GM12875 (cell line): ENCODE data around the gene BMPER.

Source experiments
- H3K4me3 ChIP-seq: one replicate; pipeline ENCODE4 v1.5.1; 2011; ENCODE audit warnings: low read depth, low read length, control low read depth
- TF ChIP-seq, protein P1 (sequence below): IDR thresholded peaks from 2 replicates; pipeline ENCODE4 v1.5.1; 2011; ENCODE audit warnings: low read depth, mild to moderate bottlenecking, control low read depth, inconsistent platforms, low read length, moderate library complexity, borderline replicate concordance; ENCODE audit not compliant: insufficient read depth

BMPER gene

DNA sequence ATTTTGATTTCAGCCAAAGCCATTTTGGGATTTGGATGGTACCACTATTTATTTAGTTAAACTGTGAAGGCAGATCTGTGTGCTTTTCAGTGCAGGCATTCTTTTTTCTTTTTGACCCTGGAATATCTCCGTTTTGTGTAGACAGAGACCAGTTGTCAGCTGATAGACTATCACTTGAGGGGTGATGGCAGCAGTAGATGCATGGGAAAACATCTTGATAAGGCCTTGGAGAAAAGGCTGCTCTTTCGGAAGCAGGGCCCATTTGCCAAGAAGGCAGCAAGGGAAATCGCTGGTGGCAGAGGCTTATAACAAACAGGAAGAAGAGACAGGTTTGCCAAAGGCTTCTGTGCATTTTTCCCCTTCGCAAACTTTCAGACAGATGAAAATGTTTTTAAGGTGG is 2.6 kb upstream of the BMPER start:
- TF ChIP-seq, protein P1, sequence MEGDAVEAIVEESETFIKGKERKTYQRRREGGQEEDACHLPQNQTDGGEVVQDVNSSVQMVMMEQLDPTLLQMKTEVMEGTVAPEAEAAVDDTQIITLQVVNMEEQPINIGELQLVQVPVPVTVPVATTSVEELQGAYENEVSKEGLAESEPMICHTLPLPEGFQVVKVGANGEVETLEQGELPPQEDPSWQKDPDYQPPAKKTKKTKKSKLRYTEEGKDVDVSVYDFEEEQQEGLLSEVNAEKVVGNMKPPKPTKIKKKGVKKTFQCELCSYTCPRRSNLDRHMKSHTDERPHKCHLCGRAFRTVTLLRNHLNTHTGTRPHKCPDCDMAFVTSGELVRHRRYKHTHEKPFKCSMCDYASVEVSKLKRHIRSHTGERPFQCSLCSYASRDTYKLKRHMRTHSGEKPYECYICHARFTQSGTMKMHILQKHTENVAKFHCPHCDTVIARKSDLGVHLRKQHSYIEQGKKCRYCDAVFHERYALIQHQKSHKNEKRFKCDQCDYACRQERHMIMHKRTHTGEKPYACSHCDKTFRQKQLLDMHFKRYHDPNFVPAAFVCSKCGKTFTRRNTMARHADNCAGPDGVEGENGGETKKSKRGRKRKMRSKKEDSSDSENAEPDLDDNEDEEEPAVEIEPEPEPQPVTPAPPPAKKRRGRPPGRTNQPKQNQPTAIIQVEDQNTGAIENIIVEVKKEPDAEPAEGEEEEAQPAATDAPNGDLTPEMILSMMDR: no peak
- H3K4me3 ChIP-seq: no peak overlapping the region

DNA sequence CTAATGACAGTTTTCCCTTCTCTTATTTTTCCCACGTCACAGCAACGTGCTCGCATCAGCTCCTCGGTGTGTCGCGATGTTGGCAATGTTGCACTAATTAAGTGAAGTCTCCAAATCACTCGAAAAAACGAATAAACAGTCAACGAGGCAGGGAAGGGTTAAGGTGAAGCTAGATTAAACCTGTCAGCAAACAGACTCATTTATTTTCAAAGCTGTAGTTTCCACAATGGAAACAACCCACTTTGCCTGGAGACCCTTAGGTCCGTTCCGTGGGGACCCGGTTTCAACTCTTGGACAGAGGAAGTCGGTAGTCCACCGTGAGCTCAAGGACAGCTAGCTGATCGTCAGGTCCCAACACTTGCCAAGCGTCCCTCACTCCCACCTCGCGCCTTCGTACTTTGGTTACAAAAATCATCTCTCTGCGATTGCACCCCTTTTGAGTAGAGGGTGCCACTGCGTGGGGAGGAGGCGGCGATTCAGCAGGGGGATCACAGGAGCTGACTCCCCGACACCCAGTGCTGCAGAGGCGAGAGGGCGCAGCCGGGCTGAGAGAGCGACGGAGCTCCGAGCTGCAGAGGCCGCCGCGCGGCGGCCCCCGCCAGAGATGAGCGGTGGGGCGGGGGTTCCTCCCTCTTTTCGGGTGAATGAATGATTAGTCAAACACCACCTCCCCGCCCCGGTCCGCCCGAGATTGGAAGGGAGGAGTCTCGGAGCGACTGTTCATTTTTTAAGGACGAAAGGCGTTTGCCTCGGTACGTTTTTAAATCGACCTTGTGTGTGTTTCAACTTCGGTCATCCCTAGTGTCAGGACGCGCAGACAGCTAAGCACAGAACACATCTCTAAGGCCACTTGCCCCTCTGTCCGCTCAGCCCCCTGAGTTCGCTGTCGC is 1.3 kb upstream of the BMPER start:
- no peak overlapping the region for H3K4me3 ChIP-seq
- TF ChIP-seq, protein P1: no peak

- no peak overlapping the region for H3K4me3 ChIP-seq
- TF ChIP-seq, protein P1: no peak
These were observed 504 bp upstream of the BMPER start for GRCh38 chr7:33904681-33905388.

- TF ChIP-seq, protein P1: no peak
- H3K4me3 ChIP-seq: no peak overlapping the region
These were observed 1.4 kb downstream of the BMPER start for GRCh38 chr7:33906697-33907096.

GRCh38 chr7:33907625-33908024 is 2.3 kb downstream of the BMPER start:
- H3K4me3 ChIP-seq: no peak overlapping the region
- TF ChIP-seq, protein P1: no peak

- H3K4me3 ChIP-seq: no peak overlapping the region
- TF ChIP-seq, protein P1: no peak
These were observed 4.0 kb downstream of the BMPER start for GRCh38 chr7:33909318-33909717.
